HG02840 (cell line): Measurements from ENCODE around the gene FEM1B.

Experiments used
- ATAC-seq: cut with Tn5 transposase; IDR thresholded peaks from one replicate; pipeline ENCODE4 v1.9.1; 2021; ENCODE audit warnings: mild to moderate bottlenecking, moderate library complexity, moderate number of reproducible peaks; ENCODE audit not compliant: unreplicated experiment, low FRiP score

The FEM1B gene

GRCh38 chr15:68340726-68341671, 63.5 kb downstream of the FEM1B start:
- no peak for ATAC-seq

GRCh38 chr15:68341760-68342725, 64.5 kb downstream of the FEM1B start:
- no peak for ATAC-seq

GRCh38 chr15:68343579-68344225, 66.2 kb downstream of the FEM1B start:
- ATAC-seq, result no peak

DNA sequence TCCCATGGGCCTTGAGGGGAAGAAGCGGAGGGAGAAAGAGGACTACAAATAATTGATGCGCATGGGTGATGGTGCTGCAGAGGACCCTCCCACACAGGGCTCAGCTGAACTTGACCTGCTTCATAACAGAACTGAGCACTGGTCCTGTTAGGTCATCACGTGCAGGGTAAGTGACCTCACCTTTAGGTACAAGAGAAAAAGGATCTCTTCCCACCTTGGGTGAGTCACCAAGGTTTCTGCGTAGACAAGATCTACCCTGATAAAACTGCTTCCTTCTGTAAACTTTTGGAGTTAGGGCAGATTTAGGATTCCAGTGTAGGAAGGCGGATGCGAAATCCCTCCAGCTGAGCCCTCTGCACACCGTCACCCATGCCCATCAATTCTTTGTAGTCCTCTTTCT, 67.1 kb downstream of the FEM1B start:
- ATAC-seq, result no peak
